HG03095 (cell line): ENCODE measurements around the gene ZBTB5.
"Not testable (repeated sequence)": the region's sequence is repeated elsewhere in the genome, so short reads cannot be mapped to it uniquely, and the experiment has no call there.

Source experiments
- ATAC-seq: cut with Tn5 transposase; IDR thresholded peaks from one replicate; pipeline ENCODE4 v1.9.1; 2021; ENCODE audit warnings: moderate library complexity; ENCODE audit not compliant: unreplicated experiment

ZBTB5 gene

GRCh38 chr9:37408933-37409710 is 56.1 kb downstream of the ZBTB5 start:
- peak; percentile 81 for ATAC-seq

- ATAC-seq, result no peak
Observed at GRCh38 chr9:37407468-37407867, 57.8 kb downstream of the ZBTB5 start.

- no peak for ATAC-seq
Observed at GRCh38 chr9:37406603-37407401, 58.4 kb downstream of the ZBTB5 start.

GRCh38 chr9:37405764-37406380 is 59.4 kb downstream of the ZBTB5 start:
- no peak for ATAC-seq

- ATAC-seq, result no peak
Observed at GRCh38 chr9:37405350-37405749, 59.9 kb downstream of the ZBTB5 start.

GRCh38 chr9:37404590-37404989 is 60.7 kb downstream of the ZBTB5 start:
- ATAC-seq, result no peak

- no peak for ATAC-seq
Observed at GRCh38 chr9:37399336-37399735, 65.9 kb downstream of the ZBTB5 start.

GRCh38 chr9:37398464-37399025 is 66.7 kb downstream of the ZBTB5 start:
- ATAC-seq, result no peak

GRCh38 chr9:37397948-37398347 is 67.3 kb downstream of the ZBTB5 start:
- ATAC-seq, result not testable (repeated sequence)

- no peak for ATAC-seq
Observed at GRCh38 chr9:37395663-37396062, 69.6 kb downstream of the ZBTB5 start.

GRCh38 chr9:37395229-37395628 is 70.0 kb downstream of the ZBTB5 start:
- ATAC-seq, result no peak

- ATAC-seq, result no peak
Observed at GRCh38 chr9:37392272-37392671, 73.0 kb downstream of the ZBTB5 start.

GRCh38 chr9:37390759-37391158 is 74.5 kb downstream of the ZBTB5 start:
- peak; percentile 67 for ATAC-seq
